ENCODE results near the gene FRY. TPM values are rescaled to one million over a fixed set of nuclear protein-coding genes. Genes with fewer than 3 reads are reported as not detected.
"Not testable (repeated sequence)": the region's sequence is repeated elsewhere in the genome, so short reads cannot be mapped to it uniquely, and the experiment has no call there.

FRY gene
- polyA plus RNA-seq, 1 experiment: 51.4 TPM

DNA sequence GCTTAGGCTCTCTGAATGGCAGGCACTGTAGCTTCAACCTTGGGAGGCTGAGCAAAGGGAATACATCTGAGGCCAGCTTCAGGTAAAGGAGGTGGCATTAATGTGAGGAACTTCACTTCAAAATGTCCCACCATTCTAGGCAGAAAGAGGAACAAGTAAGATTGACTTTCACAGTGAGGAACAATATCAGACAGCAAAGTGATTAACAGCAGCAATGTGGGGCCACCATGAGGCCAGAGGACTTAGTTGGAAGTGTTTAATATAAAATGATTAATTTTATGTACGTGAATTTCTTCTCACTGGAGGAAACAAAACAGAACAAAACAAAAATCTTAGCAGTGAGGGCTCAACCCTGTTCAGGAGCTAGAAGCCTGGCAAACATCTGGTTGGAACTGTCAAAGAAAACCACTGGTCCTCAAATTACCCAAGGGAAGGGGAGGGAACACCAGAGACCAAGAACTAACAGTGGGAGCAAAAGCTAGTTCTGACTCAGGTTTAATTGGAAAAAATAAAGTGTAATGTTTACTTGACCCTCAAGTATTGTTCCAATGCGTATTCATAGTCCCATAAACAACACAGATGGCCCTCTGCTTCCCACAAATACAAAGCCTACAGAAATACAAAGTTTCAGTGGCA is 43.9 kb upstream of the FRY start:
- ChIA-PET CTCF (interaction anchor here (0.7 to 2.4 kb wide), 7 partner anchors 8 to 138 kb away, joined by 3 to 11 read pairs (median 3); no protein-coding TSS in a partner anchor), POLR2A (no interaction called here)
- Histone ChIP-seq H3K4me3 (ENCODE audit: low read depth, low read length) (no peak overlapping the region), H3K27me3 (ENCODE audit: control insufficient read depth, insufficient read depth, low read length) (no peaks in the 10 kb centered on the region), H3K36me3 (ENCODE audit: control insufficient read depth, insufficient read depth, low read length) (no peaks in the 10 kb centered on the region)
- no peak for TF ChIP-seq CTCF (IDR thresholded peaks at IDR 0.05; ENCODE audit: insufficient read depth, low read depth, low read length)
- DNase-seq (ENCODE audit: low read depth): no peak

DNA sequence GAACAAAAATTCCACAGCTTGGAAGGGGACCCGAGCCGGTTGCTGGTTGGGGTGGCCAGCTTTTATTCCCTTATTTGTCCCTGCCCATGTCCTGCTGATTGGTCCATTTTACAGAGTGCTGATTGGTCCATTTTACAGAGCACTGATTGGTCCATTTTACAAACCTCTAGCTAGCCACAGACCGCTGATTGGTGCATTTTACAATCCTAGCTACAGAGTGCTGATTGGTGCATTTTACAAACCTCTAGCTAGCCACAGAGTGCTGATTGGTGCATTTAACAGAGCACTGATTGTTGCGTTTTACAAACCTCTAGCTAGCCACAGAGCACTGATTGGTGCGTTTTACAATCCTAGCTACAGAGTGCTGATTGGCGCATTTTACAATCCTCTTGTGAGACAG is 37.2 kb upstream of the FRY start:
- DNase-seq (ENCODE audit: low read depth); POLR2A ChIA-PET; H3K36me3 ChIP-seq (ENCODE audit: control insufficient read depth, insufficient read depth, low read length); H3K4me3 ChIP-seq (ENCODE audit: low read depth, low read length); H3K27me3 ChIP-seq (ENCODE audit: control insufficient read depth, insufficient read depth, low read length); CTCF ChIA-PET: not testable (repeated sequence)

- TF ChIP-seq CTCF (IDR thresholded peaks at IDR 0.05; ENCODE audit: insufficient read depth, low read depth, low read length): no peak
- CTCF ChIA-PET: interaction anchor here (1.7 kb wide), 1 partner anchor 9 kb away, joined by 5 read pairs; no protein-coding TSS in a partner anchor
- Histone ChIP-seq H3K27me3 (ENCODE audit: control insufficient read depth, insufficient read depth, low read length) (no peaks in the 10 kb centered on the region), H3K36me3 (ENCODE audit: control insufficient read depth, insufficient read depth, low read length) (no peaks in the 10 kb centered on the region), H3K4me3 (ENCODE audit: low read depth, low read length) (no peak overlapping the region)
- POLR2A ChIA-PET: no interaction called here
- no peak for DNase-seq (ENCODE audit: low read depth)
Observed at GRCh38 chr13:31996601-31997000, 35.0 kb upstream of the FRY start.

GRCh38 chr13:31997641-31998040 is 33.9 kb upstream of the FRY start:
- no peak for TF ChIP-seq CTCF (IDR thresholded peaks at IDR 0.05; ENCODE audit: insufficient read depth, low read depth, low read length)
- no peak for DNase-seq (ENCODE audit: low read depth)
- Histone ChIP-seq H3K27me3 (ENCODE audit: control insufficient read depth, insufficient read depth, low read length) (no peaks in the 10 kb centered on the region), H3K36me3 (ENCODE audit: control insufficient read depth, insufficient read depth, low read length) (no peaks in the 10 kb centered on the region), H3K4me3 (ENCODE audit: low read depth, low read length) (no peak overlapping the region)
- POLR2A ChIA-PET: no interaction called here
- CTCF ChIA-PET: interaction anchor here (1.1 to 1.9 kb wide), 2 partner anchors 10 to 88 kb away, joined by 5 to 7 read pairs; no protein-coding TSS in a partner anchor

GRCh38 chr13:31998131-31998530 is 33.4 kb upstream of the FRY start:
- no peak overlapping the region for H3K4me3 ChIP-seq (ENCODE audit: low read depth, low read length)
- DNase-seq (ENCODE audit: low read depth): no peak
- CTCF ChIA-PET: interaction anchor here (1.1 to 1.9 kb wide), 2 partner anchors 9 to 88 kb away, joined by 5 to 7 read pairs; no protein-coding TSS in a partner anchor
- TF ChIP-seq CTCF (IDR thresholded peaks at IDR 0.05; ENCODE audit: insufficient read depth, low read depth, low read length): no peak
- no peaks in the 10 kb centered on the region for H3K27me3 ChIP-seq (ENCODE audit: control insufficient read depth, insufficient read depth, low read length)
- H3K36me3 ChIP-seq (ENCODE audit: control insufficient read depth, insufficient read depth, low read length): no peaks in the 10 kb centered on the region
- POLR2A ChIA-PET: no interaction called here

- DNase-seq (ENCODE audit: low read depth); H3K27me3 ChIP-seq (ENCODE audit: control insufficient read depth, insufficient read depth, low read length); H3K36me3 ChIP-seq (ENCODE audit: control insufficient read depth, insufficient read depth, low read length); H3K4me3 ChIP-seq (ENCODE audit: low read depth, low read length); POLR2A ChIA-PET: not testable (repeated sequence)
- CTCF ChIA-PET: interaction anchor here (1.1 to 1.5 kb wide), 5 partner anchors 9 to 313 kb away, joined by 3 to 8 read pairs (median 4); no protein-coding TSS in a partner anchor
Observed at GRCh38 chr13:32000754-32001153, 30.8 kb upstream of the FRY start.

All from BJ (cell line).